ENCODE measurements around the gene SGMS2. TPM values are rescaled to one million over a fixed set of nuclear protein-coding genes. Genes with fewer than 3 reads are reported as not detected.

SGMS2 gene
- total and polyA plus RNA-seq, 2 of the 13 experiments (the other 11 are each of a cell fraction or from before 2014, with no cell fraction given) = 1.2 to 1.7 TPM

GRCh38 chr4:107917500-107917899, 92.8 kb downstream of the SGMS2 start:
- intact Hi-C loops (cut with micrococcal nuclease; ENCODE audit: unreplicated experiment) (no loop called here), in situ Hi-C loops (cut with HindIII; ENCODE audit: extremely low pct_ligation_motif_present, low pct_unique_long_range_greater_than_20kb) (no loop called here)
- no peaks in the 10 kb centered on the region for H4K20me1 ChIP-seq (ENCODE audit: insufficient read depth, low read length)
- H3K4me2 ChIP-seq (ENCODE audit: low read depth, low read length) = no peak overlapping the region
- H3K9ac ChIP-seq (ENCODE audit: insufficient read depth, low read depth, low read length) = no peak overlapping the region
- WGBS (ENCODE audit: low lambda C conversion rate) = 90% methylated on average over 2 of the region's 2 CpGs
- H3K4me3 ChIP-seq (replicated peaks in 1 of 3; ENCODE audit: insufficient read depth in 1 of 3, low read depth in 2 of 3, low read length in 3 of 3) = no peak overlapping the region
- DNase-seq (ENCODE audit: low spot score) = no peak
- no peak for FAIRE-seq
- H3K36me3 ChIP-seq (replicated peaks in 1 of 2; ENCODE audit: control insufficient read depth in 1 of 2, insufficient read depth in 2 of 2, low read length in 2 of 2) = no peaks in the 10 kb centered on the region
- H3K27ac ChIP-seq (ENCODE audit: extremely low read length, insufficient read depth, low read length) = no peak overlapping the region
- H2AFZ ChIP-seq (ENCODE audit: low read length) = no peak overlapping the region
- CTCF ChIA-PET (ENCODE audit: low intra/inter-chr PET ratio, low total read pairs) = no interaction called here
- no TSS peak for BruUV-seq (replicated peaks)
- no peaks in the 10 kb centered on the region for H3K27me3 ChIP-seq (ENCODE audit: control insufficient read depth in 1 of 2, insufficient read depth in 2 of 2, low read length in 2 of 2)
- POLR2A ChIA-PET = no interaction called here
- H3K9me3 ChIP-seq (ENCODE audit: low read length) = peaks cover 10% of the 10 kb centered on the region; the same call in 1 of the 2 replicates
- ATAC-seq = no peak
- H3K79me2 ChIP-seq (ENCODE audit: insufficient read depth, low read length) = no peaks in the 10 kb centered on the region
- H3K4me1 ChIP-seq (ENCODE audit: insufficient read depth, low read length) = peaks cover 2% of the 10 kb centered on the region; the same call in 1 of the 2 replicates
- TF ChIP-seq CENPT (CRISPR knock-in tag; IDR thresholded peaks at IDR 0.05; ENCODE audit: low read depth) (no peak), MED8 (CRISPR knock-in tag; IDR thresholded peaks at IDR 0.05; ENCODE audit: insufficient replicate concordance) (no peak), HNF4A (CRISPR knock-in tag; IDR thresholded peaks at IDR 0.05) (no peak), ZNF780A (CRISPR knock-in tag; IDR thresholded peaks at IDR 0.05) (no peak), ZMAT5 (CRISPR knock-in tag; IDR thresholded peaks at IDR 0.05; ENCODE audit: borderline replicate concordance, low read depth) (no peak), HOXD1 (CRISPR knock-in tag; IDR thresholded peaks at IDR 0.05) (no peak), ZNF441 (CRISPR knock-in tag; IDR thresholded peaks at IDR 0.05; ENCODE audit: borderline replicate concordance) (no peak), MIXL1 (CRISPR knock-in tag; IDR thresholded peaks at IDR 0.05) (no peak), TARDBP (CRISPR knock-in tag; IDR thresholded peaks at IDR 0.05) (no peak), ASH2L (IDR thresholded peaks at IDR 0.05; ENCODE audit: insufficient read length, low read depth, low read length) (no peak), ZNF10 (CRISPR knock-in tag; IDR thresholded peaks at IDR 0.05; ENCODE audit: borderline replicate concordance, low read depth) (no peak), FOXJ3 (CRISPR knock-in tag; IDR thresholded peaks at IDR 0.05; ENCODE audit: borderline replicate concordance) (no peak), ZBTB8A (CRISPR knock-in tag; IDR thresholded peaks at IDR 0.05; ENCODE audit: borderline replicate concordance, low read depth) (no peak)
- TF ChIP-seq, protein P1, sequence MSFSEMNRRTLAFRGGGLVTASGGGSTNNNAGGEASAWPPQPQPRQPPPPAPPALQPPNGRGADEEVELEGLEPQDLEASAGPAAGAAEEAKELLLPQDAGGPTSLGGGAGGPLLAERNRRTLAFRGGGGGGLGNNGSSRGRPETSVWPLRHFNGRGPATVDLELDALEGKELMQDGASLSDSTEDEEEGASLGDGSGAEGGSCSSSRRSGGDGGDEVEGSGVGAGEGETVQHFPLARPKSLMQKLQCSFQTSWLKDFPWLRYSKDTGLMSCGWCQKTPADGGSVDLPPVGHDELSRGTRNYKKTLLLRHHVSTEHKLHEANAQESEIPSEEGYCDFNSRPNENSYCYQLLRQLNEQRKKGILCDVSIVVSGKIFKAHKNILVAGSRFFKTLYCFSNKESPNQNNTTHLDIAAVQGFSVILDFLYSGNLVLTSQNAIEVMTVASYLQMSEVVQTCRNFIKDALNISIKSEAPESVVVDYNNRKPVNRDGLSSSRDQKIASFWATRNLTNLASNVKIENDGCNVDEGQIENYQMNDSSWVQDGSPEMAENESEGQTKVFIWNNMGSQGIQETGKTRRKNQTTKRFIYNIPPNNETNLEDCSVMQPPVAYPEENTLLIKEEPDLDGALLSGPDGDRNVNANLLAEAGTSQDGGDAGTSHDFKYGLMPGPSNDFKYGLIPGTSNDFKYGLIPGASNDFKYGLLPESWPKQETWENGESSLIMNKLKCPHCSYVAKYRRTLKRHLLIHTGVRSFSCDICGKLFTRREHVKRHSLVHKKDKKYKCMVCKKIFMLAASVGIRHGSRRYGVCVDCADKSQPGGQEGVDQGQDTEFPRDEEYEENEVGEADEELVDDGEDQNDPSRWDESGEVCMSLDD (CRISPR knock-in tag; IDR thresholded peaks at IDR 0.05; ENCODE audit: borderline replicate concordance) = no peak
